A549 (cell line): ENCODE measurements around the gene SLC39A3. TPM values are rescaled to one million over a fixed set of nuclear protein-coding genes. Genes with fewer than 3 reads are reported as not detected.

Experiments
- ATAC-seq, 2 experiments: fragments of 200-7000 bp in 1 of 2; fragments of >200 bp in 1 of 2; cut with Nextera tagmentation in 1 of 2; cut with Tn5 transposase in 1 of 2; 3 replicates each; pipeline versions ENCODE4 v1.8.0 to v1.9.1; 2018 to 2020; ENCODE audit warnings: mild to moderate bottlenecking in 1 of 2, moderate library complexity in 1 of 2
- CTCF ChIA-PET: fragments of 300-600 bp; sonication (Branson Sonifier 250); formaldehyde crosslinking; extraction: SDS; loops from one replicate; lab custom pipeline; 2021; ENCODE audit warnings: antibody characterized with exemption, inconsistent platforms; lab: Yijun Ruan, JAX
- POLR2A ChIA-PET: fragments of 350-600 bp; formaldehyde crosslinking; extraction: SDS; loops from one replicate; lab custom pipeline; 2021; ENCODE audit warnings: antibody characterized with exemption, inconsistent platforms; lab: Yijun Ruan, JAX
- DNase-seq, 2 experiments: peaks; one replicate each; pipeline versions ENCODE4 v3.0.0 to v3.0.0-alpha.2; 2011 to 2016; ENCODE audit warnings: low read depth in 1 of 2, low spot score in 1 of 2
- FAIRE-seq: peaks from 2 replicates; lab custom pipeline; 2011; peaks lifted over from hg19 to GRCh38; lab: Jason Lieb, UNC
- H3K27ac ChIP-seq, 2 experiments: fragments of >200 bp; sonication (Bioruptor Twin); formaldehyde crosslinking; 3 replicates each; pipeline ENCODE4 v1.5.1; 2016 to 2017
- H3K4me1 ChIP-seq: fragments of >200 bp; sonication (Bioruptor Twin); formaldehyde crosslinking; 3 replicates; pipeline ENCODE4 v1.6.1; 2016
- H3K4me2 ChIP-seq: fragments of >200 bp; sonication (Bioruptor Twin); formaldehyde crosslinking; 3 replicates; pipeline ENCODE4 v1.6.1; 2016
- H3K4me3 ChIP-seq: fragments of >200 bp; sonication (Bioruptor Twin); formaldehyde crosslinking; 3 replicates; pipeline ENCODE4 v1.5.1; 2016
- H3K9me3 ChIP-seq: fragments of >200 bp; sonication (Bioruptor Twin); formaldehyde crosslinking; 3 replicates; pipeline ENCODE4 v1.6.1; 2016
- BCL3 ChIP-seq: fragments of >200 bp; sonication (Bioruptor Twin); formaldehyde crosslinking; IDR thresholded peaks from 3 replicates; pipeline ENCODE4 v1.6.1; 2016
- CBX8 ChIP-seq: fragments of 200-600 bp; sonication (generic); IDR thresholded peaks from 2 replicates; pipeline ENCODE4 v1.6.1; 2016
- ELK1 ChIP-seq: fragments of 150-350 bp; IDR thresholded peaks from 2 replicates; pipeline ENCODE4 v1.6.1; 2014; ENCODE audit warnings: low read depth, mild to moderate bottlenecking, low read length
- FOSB ChIP-seq: fragments of 250-450 bp; sonication (Bioruptor Pico); IDR thresholded peaks from 2 replicates; pipeline ENCODE4 v1.5.0; 2020; ENCODE audit warnings: mild to moderate bottlenecking, moderate library complexity
- HES2 ChIP-seq: fragments of >200 bp; sonication (Bioruptor Twin); formaldehyde crosslinking; IDR thresholded peaks from 2 replicates; pipeline ENCODE4 v1.6.1; 2016
- HEYL ChIP-seq: fragments of 250-450 bp; sonication (Bioruptor Pico); IDR thresholded peaks from 2 replicates; pipeline ENCODE4 v1.8.0; 2021; ENCODE audit warnings: mild to moderate bottlenecking, moderate library complexity
- HOXB5 ChIP-seq: fragments of 250-450 bp; sonication (Bioruptor Pico); IDR thresholded peaks from 2 replicates; pipeline ENCODE4 v1.5.0; 2020; ENCODE audit warnings: mild to moderate bottlenecking, moderate library complexity
- MAFK ChIP-seq: fragments of 450-650 bp; IDR thresholded peaks from 2 replicates; pipeline ENCODE4 v1.6.1; 2014; ENCODE audit not compliant: partially characterized antibody
- REST ChIP-seq: fragments of 200-600 bp; sonication (generic); IDR thresholded peaks from 2 replicates; pipeline ENCODE4 v1.6.1; 2016; ENCODE audit warnings: antibody characterized with exemption, mild to moderate bottlenecking, moderate library complexity
- RNF2 ChIP-seq: fragments of 200-600 bp; sonication (generic); IDR thresholded peaks from 2 replicates; pipeline ENCODE4 v1.6.1; 2016; ENCODE audit warnings: low read depth, mild to moderate bottlenecking, antibody characterized with exemption, moderate library complexity, borderline replicate concordance
- TFCP2L1 ChIP-seq: fragments of 250-450 bp; sonication (Bioruptor Pico); IDR thresholded peaks from 2 replicates; pipeline ENCODE4 v1.5.0; 2021; ENCODE audit warnings: mild to moderate bottlenecking
- USF2 ChIP-seq: fragments of 450-650 bp; IDR thresholded peaks from 2 replicates; pipeline ENCODE4 v1.6.1; 2014; ENCODE audit warnings: antibody characterized with exemption
- WGBS: methylation state at CpG from one replicate; pipeline ENCODE4 v1.1.6; 2017; ENCODE audit errors: missing lambda C conversion rate; 5-methylcytosine and 5-hydroxymethylcytosine counted together
- polyA plus RNA-seq, 4 experiments: library from polyadenylated mRNA; depleted of rRNA in 3 of 4; stranded (reverse); fragments of >200 nt; fragmentation: RNase III in 1 of 4; extraction: RNeasy Plus Mini Kit Qiagen cat#74134 plus additional on column Dnase treatment in 1 of 4; gene quantifications; 2 replicates in 3 of 4; 3 replicates in 1 of 4; pipeline ENCODE4 v1.2.3, GENCODE V29; 2011 to 2017

SLC39A3 gene
- polyA plus RNA-seq, 2 of the 4 experiments (the other 2 are of a cell fraction) = 28.3 to 29.6 TPM

- POLR2A ChIA-PET = no interaction called here
- TF ChIP-seq REST (no peak), HEYL (CRISPR knock-in tag) (no peak), FOSB (no peak)
- TF ChIP-seq, all 56 proteins: peak for 0
- ATAC-seq (no peak), FAIRE-seq (no peak), DNase-seq (no peak)
- CTCF ChIA-PET = interaction anchor here (0.6 kb wide), 1 partner anchor 126 kb away, joined by 3 read pairs; no protein-coding TSS in a partner anchor
- H3K4me3 ChIP-seq = no peak overlapping the region
- no peak overlapping the region for H3K27ac ChIP-seq
- H3K4me1 ChIP-seq = no peaks in the 10 kb centered on the region
- WGBS = 66% methylated on average over 13 of the region's 15 CpGs
- no peak overlapping the region for H3K4me2 ChIP-seq
- H3K9me3 ChIP-seq = no peaks in the 10 kb centered on the region
Observed at GRCh38 chr19:2699413-2700140, 40.2 kb downstream of the SLC39A3 start.

- TF ChIP-seq BCL3 = no peak
- no peak for TF ChIP-seq TFCP2L1
- no peak for TF ChIP-seq ELK1
- TF ChIP-seq RNF2 = no peak
- no peak for TF ChIP-seq USF2
- no peak for TF ChIP-seq HOXB5 (CRISPR knock-in tag)
- no peak for TF ChIP-seq MAFK
- H3K4me2 ChIP-seq = no peak overlapping the region
- no peak overlapping the region for H3K27ac ChIP-seq
- FAIRE-seq (no peak), ATAC-seq (no peak), DNase-seq (no peak)
- 48% methylated on average over 4 of the region's 5 CpGs for WGBS
- no peaks in the 10 kb centered on the region for H3K9me3 ChIP-seq
- ChIA-PET POLR2A (no interaction called here), CTCF (interaction anchor here (1.5 kb wide), 1 partner anchor 46 kb away, joined by 3 read pairs; no protein-coding TSS in a partner anchor)
- H3K4me3 ChIP-seq = no peak overlapping the region
- no peaks in the 10 kb centered on the region for H3K4me1 ChIP-seq
Observed at GRCh38 chr19:2694196-2694595, 45.6 kb downstream of the SLC39A3 start.

- CTCF ChIA-PET = interaction anchor here (0.6 to 1.5 kb wide), 4 partner anchors 11 to 486 kb away, joined by 3 to 4 read pairs (median 3); no protein-coding TSS in a partner anchor
- H3K4me2 ChIP-seq = no peak overlapping the region
- POLR2A ChIA-PET = no interaction called here
- no peak for DNase-seq
- no peaks in the 10 kb centered on the region for H3K4me1 ChIP-seq
- no peak; a peak in 1 of 6 replicates for ATAC-seq
- WGBS = 17% methylated on average over 12 of the region's 12 CpGs
- TF ChIP-seq HES2 (no peak), CBX8 (no peak), BCL3 (no peak)
- FAIRE-seq = no peak
- H3K27ac ChIP-seq = no peak overlapping the region
- no peak overlapping the region for H3K4me3 ChIP-seq
- H3K9me3 ChIP-seq = no peaks in the 10 kb centered on the region
Observed at GRCh38 chr19:2693492-2694160, 46.2 kb downstream of the SLC39A3 start.
